Subcutaneous adipose tissue (tissue), 4 donors: ENCODE data around the gene SPIN1. TPM values are rescaled to one million over a fixed set of nuclear protein-coding genes. Genes with fewer than 3 reads are reported as not detected.

ENCODE experiments used
- total RNA-seq, 4 donors: library from RNA; depleted of rRNA; stranded (reverse); fragments of >200 nt; gene quantifications; one replicate each; pipeline ENCODE4 v1.1.0, GENCODE V29; 2016
- TF ChIP-seq, protein P1 (sequence below): fragments of 450-650 bp; IDR thresholded peaks from one replicate; pipeline ENCODE4 v1.5.1; 2016; ENCODE audit warnings: low read depth, mild to moderate bottlenecking, control low read depth, antibody characterized with exemption, moderate library complexity

Gene SPIN1
- 10 to 100 TPM; 55.5 to 67.1 (median 60.4) TPM for total RNA-seq

DNA sequence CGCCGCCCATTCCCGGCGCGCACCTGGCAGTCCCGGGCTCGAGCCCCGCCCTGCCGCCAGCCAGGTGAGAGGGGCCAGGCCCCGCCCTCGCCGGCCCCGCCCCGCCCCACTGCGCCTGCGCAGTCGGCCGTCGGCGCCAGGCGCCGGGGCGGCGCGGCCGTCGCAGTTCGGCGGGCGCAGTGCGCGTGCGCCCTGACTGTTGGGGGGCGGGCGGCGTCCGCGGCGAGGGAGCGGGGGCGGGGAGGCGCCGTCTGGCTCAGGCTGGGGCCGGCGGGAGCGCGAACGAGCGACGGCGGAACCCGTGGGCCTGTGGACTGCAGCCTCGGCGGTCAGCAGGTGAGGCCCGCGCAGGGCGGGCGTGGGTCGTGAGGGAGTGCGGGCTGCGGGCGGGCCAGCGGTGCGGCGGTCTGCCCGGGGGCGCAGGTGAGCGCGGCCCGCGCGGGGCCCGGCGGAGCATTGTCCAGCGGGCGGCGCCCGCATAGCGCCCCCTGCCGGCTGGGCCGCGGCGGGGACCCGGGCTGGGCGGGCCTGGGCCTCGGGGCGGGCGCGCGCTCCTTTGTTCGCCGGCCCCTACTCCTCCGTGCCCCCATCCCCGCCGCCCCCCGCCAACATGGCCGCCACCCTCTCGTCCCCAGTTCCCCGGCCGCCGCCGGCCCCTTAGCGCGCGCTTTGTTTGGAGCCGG is at the start of gene SPIN1:
Gene SPIN1 (plus strand): TSS at position 242 of the 683 bp plus-strand sequence. CDS start 38,096 bp downstream, outside the sequence.
- TF ChIP-seq, protein P1, sequence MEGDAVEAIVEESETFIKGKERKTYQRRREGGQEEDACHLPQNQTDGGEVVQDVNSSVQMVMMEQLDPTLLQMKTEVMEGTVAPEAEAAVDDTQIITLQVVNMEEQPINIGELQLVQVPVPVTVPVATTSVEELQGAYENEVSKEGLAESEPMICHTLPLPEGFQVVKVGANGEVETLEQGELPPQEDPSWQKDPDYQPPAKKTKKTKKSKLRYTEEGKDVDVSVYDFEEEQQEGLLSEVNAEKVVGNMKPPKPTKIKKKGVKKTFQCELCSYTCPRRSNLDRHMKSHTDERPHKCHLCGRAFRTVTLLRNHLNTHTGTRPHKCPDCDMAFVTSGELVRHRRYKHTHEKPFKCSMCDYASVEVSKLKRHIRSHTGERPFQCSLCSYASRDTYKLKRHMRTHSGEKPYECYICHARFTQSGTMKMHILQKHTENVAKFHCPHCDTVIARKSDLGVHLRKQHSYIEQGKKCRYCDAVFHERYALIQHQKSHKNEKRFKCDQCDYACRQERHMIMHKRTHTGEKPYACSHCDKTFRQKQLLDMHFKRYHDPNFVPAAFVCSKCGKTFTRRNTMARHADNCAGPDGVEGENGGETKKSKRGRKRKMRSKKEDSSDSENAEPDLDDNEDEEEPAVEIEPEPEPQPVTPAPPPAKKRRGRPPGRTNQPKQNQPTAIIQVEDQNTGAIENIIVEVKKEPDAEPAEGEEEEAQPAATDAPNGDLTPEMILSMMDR: no peak

DNA sequence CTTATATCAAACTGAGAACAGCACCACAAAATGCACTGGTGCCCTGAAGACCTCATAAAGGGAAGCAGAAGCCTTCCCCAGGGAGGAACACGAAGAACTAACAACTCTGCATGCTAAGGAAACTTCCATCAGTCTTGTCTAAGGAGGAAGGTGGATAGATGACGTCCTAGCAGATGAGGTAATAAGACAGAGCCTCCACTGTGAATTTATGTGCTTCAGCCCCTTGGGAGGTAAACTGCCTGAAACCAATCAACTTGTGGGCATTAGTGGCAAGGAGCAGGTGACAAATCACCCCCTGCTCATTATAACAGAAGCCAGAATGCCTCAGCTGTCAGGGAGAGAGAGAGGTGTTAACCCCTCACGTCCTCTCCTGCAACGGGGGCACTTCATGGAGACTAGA is 48.9 kb upstream of the SPIN1 start:
- TF ChIP-seq, protein P1: no peak

DNA sequence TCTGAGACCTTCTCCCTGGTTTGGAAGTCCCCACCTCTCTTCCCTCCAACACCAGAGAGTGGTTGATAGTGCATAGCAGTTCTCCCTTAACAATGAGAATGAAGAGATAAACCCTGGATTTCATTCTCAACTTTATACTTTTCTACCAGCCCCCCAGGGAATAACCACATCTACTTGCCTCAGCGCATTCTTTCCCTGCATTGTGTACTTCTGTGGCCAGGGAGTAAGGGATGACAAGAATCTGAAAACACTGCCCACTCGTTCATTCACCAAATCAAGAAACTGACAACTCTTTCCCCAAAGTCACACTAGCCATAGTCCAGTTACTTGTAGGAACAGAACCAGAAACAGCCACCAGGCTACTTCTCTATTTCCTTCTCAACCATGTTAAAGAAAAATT is 46.0 kb upstream of the SPIN1 start:
- TF ChIP-seq, protein P1: no peak

DNA sequence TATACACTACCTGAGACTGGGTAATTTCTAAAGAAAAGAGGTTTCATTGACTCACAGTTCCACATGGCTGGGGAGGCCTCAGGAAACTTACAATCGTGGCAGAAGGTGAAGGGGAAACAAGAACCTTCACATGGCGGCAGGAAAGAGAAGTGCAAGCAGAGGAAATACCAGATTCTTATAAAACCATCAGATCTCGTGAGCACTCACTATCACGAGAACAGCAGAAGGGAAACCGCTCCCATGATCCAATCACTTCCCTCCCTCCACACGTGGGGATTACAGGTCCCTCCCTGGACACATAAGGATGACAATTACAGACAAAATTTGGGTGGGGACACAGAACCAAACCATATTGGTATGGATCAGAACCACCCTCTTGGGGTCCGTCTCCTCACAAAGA is 44.2 kb upstream of the SPIN1 start:
- TF ChIP-seq, protein P1: no peak

DNA sequence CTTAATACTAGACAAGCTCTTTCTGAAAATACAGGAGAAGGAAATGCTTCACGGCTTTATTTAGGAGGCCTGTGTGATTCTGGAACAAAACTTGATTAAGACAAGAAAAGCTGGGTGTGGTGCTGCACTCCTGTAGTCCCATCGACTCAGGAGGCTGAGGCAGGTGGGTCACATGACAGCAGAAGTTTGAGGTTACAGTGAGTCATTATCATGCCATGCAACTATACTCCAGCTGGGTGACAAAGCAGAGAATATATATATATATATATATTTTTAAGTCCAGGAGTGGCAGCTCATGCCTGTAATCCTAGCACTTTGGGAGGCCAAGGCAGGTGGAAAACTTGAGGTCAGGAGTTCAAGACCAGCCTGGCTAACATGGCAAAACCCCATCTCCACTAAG is 33.1 kb upstream of the SPIN1 start:
- TF ChIP-seq, protein P1: no peak

DNA sequence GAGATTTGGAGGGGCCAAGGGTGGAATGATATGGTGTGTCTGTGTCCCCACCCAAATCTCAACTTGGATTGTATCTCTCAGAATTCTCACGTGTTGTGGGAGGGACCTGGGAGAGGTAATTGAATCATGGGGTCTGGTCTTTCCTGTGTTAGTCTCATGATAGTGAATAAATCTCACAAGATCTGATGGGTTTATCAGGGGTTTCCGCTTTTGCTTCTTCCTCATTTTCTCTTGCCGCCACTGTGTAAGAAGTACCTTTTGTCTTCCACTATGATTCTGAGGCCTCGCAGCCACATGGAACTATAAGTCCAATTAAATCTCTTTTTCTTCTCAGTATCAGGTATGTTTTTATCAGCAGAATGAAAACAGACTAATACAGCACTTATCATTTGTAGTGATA is 29.5 kb upstream of the SPIN1 start:
- TF ChIP-seq, protein P1: no peak

DNA sequence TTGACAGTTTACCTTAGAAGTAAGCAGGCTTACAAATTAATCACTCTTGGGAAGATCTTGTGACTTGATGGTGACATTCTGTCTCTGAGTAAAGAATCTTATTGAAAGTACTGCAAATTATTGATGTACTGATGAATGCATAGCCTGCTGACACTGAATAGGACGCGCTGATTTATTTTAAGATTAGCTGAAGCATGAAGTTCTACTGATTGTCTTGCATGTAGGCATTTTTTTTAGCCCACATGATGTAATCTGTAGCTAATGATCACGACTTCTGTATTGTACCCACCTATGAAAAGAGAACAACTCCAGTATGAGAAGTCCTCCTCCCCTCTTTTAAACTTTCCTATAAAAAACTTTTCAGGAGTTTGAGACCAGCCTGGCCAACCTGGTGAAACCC is 28.3 kb upstream of the SPIN1 start:
- TF ChIP-seq, protein P1: no peak
